GM19351 (cell line): ENCODE results near the gene STAMBP.
"Not testable (repeated sequence)": the region's sequence is repeated elsewhere in the genome, so short reads cannot be mapped to it uniquely, and the experiment has no call there.

ENCODE experiments used
- ATAC-seq: cut with Tn5 transposase; IDR thresholded peaks from one replicate; pipeline ENCODE4 v1.9.1; 2021; ENCODE audit warnings: mild to moderate bottlenecking, moderate library complexity; ENCODE audit not compliant: unreplicated experiment

STAMBP gene

DNA sequence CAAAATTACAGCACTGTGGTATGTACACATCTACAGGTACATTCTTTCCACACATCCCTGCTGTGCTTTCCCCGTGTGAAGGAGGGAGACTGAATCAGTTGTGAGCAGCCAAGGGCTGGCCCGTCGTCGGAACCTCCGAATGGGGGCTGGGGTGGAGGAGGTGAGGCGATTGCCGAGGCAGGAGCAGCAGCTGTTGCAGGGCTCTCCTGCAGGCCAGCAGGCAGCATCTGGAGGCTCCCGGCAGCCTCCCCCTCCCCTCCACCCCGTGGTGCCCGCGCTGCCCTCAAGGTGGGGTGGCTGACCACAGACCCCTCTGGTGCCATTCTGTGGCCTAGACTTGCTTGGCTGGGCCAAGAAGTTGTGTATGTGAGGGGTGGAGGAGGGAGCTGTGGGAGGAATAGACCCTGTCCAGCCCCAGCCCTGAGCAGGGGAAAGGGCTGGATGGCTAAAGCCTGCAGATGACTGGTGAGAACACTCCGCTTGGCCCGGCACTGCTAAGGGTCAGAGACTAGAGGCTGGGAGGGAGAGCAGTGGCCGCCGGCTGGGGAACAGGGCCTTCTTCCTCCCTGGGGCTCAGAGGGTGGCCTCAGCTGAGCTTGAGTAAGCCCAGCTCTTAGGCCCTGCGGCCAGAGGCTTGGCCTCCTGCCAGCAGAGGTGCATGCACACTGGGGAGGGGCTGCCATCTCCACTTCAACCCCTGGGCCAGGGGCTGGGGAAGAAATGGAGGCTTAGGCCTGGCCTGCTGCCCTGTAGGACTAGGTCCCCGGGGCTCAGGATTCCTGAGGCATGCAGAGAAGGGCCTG is 7.6 kb downstream of the STAMBP start:
- ATAC-seq: no peak

DNA sequence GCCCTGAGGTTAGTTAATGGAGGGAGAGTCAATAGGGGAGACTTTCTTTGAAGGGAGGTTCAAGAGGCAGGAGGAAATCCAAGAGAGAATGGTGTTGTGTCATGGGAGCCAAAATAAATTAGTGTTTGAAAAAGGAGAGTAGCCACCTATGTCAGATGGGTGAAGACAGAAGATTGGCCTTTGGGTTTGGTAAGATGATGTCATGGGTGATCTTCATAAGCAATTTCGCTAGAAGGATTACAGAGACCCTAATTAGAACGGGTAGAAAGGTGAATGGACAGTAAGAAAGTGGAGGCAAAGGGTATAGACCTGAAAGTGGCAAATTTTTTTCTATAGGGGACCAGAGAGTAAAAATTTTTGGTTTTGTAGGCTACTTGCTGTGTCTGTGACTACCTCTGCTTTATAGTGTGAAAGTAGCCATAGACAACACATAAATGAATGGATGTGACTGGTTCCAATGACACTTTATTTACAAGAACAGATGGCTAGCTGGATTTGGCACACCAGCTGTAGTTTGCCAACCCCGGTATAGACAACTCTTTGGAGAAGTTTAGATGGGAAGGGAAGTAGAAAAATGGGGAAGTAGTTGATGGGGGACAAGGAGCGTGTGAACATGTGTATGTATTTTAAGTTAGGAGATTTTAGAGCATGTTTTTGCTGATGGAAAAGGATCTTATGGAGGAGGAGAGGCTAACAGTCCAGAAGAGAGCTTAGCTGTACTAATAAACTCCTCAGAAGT is 9.3 kb downstream of the STAMBP start:
- no peak for ATAC-seq

DNA sequence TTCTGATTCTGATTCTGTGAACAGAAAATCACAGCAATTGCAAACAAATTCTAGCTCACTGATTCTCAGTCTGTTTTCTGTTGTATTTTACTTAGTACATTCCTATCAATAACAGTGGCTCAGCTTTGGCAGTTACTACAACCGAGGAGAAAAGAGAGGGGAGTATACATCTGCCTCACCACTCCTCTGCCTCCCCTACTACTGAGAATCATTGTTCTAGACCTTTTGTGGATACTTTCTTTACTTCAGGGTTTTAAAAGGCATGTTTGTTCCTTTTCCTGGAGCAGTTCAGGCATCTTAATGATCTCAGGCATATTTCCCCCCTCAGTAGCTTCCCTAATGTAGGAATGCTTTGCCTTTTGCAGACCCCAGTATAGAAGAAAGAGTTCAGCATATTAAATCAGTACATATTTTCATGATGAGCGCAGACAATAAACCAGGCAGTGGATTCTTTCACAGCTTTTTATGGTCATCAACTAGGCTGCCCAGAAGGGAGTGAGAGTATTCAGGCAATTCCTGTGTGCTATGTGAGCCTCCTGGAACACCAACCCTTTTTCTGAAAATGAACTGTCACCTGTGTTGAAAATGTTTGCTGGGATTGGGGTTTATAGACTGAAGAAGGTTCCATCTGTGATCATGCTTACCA is 10.3 kb downstream of the STAMBP start:
- no peak for ATAC-seq

DNA sequence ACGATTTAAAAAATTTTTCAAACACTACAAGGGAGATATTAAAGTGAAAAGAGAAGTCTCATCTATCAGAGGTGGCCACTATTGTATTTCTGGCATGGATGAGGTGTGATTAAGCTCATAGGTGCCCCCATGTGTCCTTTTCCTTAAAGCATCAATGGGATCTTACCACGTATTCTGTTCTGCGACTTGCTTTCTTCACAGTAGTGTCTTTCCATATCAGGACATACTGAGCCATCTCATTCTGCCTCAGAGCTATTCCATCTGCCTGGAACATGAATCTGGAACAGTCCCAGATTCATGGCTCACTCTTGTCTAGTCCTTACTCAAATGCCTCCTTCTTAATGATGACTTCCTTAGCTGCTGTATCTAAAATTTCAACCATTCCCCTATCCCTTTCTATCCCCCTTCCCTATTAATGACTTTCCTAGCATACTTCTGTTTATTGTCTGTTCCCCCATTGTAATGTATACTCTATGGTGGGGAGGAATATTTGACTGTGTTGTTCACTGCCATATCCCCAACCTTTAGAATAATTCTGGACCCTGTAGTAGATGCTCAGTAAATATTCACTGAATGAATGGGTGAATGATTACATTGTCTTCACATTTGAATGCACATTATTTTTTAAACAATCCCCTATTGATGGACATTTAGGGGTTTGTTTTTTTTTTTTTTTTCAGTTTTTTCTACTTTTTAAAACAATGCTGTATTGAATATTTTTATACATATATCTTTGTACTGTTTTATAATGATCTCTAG is 11.1 kb downstream of the STAMBP start:
- no peak for ATAC-seq

DNA sequence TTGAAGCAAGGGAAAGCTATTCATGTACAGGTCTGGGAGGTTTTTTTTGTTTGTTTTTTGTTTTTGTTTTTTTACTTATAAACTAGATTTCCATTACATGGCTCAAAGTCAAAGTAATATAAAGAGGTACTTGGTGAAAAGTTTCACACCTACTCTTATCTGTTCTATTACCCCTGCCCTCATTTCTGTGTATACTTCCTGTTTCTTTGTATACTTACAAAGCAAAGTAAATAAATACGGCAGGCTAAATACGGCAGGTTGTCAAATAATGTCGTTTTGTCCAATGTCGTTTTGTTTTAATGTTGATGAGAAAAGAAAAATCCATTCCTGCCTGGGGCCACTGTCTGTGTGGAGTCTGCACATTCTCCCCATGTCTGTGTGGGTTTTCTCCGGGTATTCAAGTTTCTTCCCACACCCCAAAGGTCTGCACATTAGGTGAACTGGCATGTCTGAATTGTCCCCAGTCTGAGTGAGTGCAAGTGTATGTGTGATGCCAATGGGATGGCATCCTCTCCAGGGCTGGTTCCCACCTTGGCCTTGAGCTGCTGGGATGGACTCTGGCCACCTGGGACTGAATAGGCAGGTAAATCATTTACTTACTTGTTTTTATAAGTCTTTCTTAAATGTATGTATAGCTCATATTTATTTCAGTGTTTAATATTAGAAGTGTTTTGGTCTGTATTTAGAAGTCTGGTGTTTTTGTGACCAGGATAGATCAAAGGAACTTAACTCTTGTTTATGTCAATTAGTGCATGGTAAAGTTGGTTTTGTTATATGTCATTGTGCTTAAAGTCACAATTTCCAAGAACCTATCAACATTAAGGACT is 13.4 kb downstream of the STAMBP start:
- ATAC-seq: no peak

DNA sequence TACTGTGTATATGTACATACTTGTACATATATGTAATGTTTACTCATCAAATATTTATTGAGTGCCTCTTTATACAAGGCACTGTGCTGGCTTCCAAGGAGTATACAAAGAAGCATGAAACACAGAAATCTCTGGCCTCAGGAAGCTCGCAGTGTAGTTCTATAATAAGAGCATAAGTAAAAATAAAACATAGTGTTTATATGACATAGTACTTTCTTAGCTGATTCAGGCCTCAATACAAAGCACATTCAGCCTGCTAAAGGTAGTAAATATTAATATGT is 13.9 kb downstream of the STAMBP start:
- no peak for ATAC-seq

DNA sequence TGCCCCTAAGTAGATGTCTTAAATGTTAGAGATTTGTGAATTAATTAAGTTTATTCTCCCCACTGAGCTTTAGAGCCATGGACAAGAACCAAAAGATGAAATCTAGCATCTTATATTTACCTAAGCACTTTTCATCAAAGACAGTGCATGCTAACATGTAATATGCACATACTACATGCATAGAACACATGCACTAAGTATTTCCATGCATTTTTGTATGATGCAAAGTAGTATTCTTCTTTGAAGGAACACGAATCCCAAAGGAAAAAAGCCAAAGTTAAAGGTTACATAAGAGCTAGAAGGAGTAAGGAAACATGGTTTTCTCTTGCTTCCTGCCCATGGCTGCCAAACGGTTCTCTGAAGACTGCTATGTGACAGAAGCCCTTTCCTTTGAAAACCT is 15.3 kb downstream of the STAMBP start:
- no peak for ATAC-seq

DNA sequence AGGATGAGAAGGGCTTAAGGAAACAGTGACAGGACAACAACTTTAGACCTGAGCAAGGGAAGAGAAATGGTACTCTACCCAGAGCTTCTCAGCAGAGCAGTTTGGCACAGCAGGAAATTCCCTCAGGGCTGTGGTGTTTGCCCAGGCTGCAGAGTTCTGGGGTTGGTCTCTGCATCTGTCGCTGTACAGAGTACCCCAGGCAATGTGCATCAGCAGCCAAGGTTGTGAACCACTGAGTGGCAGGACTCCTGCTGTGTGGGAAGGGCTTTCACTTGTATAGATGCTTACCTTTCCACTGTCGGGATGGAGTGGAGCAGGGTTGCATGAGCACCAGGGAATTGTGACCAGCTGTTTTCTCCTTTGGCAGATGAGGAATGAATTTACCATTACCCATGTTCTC is 21.2 kb downstream of the STAMBP start:
- no peak for ATAC-seq

DNA sequence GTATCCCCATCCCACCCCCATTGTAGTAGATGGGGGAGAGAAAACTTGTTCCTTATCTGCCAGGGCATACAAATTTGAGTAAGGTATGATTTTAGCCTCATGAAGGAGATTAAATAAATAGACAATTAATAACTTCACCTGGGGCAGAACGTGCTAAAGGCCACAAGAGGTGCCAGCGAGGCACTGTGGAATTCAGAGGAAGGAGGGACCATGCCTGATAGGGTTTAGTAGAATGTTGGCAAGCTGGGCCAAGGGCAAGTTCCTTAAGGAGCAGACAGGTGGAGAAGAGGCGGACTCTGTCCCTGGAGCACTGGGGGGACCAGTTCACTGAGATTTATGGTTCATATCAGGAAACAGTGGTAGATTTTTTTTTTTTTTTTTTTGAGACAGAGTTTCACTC is 22.5 kb downstream of the STAMBP start:
- ATAC-seq: no peak

DNA sequence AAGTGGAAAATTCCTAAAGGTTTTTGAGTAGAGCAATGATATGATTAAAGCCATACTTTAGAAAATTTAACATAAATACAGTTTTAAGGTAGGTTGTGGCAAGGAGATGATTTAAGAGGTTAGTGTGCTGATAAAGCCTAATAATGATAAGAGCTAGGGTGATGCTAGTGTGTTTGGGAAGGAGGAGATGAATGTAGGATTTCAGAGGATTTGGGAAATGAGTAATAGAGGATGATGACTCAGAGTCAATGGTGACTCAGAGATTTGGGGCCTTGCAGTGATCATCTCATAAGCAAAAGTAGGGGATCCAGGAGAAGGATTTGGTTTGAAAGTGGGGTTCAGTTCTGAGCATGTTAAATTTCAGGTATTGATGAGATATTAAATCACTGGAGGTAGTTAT is 23.3 kb downstream of the STAMBP start:
- no peak for ATAC-seq

DNA sequence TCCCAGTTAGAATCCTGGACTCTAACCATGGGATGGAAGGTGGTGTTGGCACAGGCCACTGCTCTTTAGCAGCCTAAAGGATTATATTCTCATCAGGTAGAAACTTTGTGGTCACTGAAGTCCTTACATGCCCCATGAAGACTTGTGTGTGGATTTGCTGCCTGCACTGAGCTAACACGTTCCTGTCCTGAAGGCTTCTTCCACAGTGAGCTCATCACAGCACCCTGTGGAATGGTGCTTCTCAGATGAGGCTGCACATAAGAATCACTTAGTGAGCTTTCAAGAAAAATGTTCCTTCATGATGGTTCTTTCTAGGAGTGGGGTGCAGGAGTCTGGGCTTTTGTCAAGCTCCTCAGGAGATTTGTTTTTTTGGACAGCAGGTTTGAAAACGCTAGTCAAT is 26.8 kb downstream of the STAMBP start:
- ATAC-seq: no peak

DNA sequence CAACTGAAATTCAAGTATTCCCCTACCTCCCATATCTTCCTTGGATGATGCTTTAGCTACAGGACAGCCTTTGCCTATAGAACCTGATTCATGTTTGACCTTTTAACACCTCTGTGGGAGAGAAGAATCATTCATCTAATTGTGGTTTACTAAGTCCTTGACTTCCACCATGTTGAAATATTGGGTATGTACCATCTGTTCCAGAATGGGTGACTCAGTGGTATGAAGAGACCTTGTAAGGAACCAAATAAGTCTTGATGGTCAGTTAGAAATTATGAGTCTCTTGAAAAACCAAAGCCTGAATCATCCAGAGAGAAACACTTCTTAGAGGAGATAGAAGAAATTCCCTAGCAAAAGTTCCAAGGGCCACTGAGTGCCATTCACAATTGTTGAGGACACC is 27.5 kb downstream of the STAMBP start:
- no peak for ATAC-seq

DNA sequence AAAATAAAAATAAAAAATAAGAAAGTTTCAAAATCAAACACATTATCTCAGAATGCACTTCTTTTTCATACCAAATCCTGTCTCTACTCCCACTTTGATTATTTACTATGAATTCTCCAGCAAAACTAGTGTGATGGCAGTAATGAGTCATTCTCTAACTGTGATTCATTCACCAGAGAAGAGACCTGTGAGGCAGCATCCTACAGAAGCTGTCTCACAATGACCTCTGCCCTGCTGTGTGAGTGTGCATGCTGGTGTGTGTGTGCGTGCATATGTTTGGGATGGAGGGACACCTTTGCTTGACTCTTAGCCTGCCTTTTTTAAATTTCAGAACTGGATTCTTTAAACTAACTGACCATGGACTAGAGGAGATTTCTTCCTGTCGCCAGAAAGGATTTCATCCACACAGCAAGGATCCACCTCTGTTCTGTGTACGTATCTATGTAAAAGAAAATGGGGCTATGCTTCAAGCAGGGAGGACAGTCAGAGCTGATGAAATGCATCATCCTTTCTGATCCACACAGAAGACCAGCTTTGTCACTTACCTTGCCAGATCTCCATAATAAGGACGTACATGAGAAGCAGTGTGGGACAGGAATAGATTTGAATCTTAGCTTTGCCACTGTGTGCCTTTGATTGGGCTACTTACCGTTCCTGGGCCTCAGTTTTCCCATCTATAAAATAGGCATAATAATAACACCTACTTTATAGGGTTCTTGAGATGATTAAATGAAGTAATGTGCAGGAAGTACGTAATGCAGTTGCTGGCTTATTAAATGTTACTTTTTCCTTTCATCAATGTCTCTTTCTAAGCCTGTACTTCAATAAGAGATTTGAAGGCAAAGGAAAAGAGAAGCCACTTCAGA is 31.2 kb downstream of the STAMBP start:
- no peak for ATAC-seq

DNA sequence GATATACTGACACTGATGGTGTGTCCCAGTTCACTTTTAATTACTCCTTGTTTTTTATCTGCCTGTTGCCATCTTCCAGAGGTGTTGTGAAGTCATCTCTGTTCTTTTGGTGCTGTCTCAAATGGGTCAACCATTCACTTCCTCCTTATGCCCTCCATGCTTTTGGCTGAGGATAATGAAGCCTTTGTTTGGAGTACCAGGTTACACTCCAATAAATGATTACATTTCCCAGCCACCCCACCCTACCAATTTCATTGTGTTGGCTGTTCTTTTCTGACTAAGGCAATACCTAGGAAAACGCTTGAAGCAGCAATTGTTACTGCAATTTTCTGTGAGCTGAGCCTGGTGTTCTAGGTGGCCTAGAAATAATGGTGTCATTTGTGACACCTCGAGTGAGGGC is 34.2 kb downstream of the STAMBP start:
- ATAC-seq: no peak

DNA sequence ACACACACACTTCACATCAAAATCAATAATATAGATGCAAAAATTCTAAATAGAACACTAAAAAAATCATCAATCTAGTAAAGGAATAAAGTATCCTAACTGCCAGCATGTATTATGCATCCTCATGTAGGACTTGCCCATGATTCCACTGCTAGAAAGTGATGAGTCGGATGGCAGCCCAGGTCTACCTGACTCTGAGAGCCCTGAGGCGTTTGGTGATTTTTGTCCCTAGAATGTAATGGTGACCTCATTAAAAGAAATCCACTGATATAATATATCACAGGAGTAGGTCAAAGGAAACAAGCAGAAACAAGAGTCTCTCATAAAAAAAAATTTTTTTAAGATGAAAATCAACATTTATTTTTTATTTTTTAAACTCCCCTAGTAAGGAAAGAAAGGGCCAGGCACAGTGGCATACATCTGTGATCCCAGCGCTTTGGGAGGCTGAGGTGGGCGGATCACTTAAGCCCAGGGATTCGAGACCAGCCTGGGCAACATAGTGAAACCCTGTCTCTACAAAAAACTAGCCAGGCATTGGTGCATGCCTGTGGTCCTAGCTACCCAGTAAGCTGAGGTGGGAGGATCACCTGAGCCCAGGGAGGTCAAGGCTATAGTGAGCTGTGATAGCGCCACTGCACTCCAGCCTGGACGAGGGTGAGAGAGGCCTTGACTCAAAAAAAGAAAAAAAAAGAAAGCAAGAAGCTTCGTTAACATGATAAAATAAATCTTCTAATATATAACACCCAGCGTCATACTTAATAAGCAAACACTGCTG is 39.6 kb downstream of the STAMBP start:
- no peak for ATAC-seq

DNA sequence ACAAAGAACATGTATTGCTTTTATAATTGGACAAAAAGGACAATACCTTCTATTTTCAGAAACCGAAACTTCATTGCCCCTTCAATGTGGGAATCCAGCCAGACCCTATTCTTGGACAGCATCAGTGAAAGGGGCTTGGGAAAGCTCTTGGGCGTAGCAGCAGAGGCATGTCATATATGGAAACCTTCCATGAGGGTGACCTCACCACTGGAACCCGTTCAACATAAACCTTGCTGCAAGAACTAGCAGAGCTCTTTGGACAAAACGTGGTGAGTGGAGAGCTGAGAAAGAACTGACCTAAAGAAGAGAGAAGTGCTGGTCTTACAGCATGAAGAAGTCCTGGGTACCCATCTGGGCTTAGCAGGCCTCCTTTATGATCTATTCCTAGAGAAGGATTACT is 41.3 kb downstream of the STAMBP start:
- no peak for ATAC-seq

DNA sequence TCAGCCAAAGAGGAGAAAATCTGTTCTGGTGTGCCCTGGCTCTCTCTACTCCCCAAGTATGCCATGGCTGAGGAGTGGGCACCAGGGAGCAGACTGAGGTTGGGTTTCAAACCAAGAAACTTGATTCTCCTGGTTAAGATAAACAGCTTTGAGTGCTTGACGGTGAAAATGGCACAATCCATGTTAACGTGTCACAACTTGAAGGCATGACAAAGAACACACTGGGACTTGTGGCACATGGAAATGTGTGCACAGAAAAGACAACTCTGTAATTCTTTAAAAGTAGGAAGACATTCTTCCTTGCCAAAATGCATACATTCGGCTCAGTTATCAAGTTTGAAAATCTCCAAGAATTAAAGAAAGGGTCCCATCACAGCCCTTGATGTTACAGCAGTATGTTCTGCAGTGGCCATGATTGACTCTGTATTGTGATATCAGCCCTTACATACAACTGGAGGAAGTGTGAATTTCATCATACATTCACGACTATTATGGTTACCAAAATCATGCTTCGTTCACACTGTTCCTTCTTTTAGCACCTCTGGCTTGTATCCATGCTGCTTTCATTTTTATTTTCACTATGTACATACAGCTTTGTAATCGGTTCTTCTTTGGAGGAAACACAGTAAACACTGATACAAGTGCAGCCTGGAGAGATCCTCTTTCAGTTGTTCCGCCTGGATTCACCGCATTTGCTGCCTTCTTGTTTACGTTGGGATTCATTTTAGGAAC is 48.5 kb downstream of the STAMBP start:
- ATAC-seq: no peak

DNA sequence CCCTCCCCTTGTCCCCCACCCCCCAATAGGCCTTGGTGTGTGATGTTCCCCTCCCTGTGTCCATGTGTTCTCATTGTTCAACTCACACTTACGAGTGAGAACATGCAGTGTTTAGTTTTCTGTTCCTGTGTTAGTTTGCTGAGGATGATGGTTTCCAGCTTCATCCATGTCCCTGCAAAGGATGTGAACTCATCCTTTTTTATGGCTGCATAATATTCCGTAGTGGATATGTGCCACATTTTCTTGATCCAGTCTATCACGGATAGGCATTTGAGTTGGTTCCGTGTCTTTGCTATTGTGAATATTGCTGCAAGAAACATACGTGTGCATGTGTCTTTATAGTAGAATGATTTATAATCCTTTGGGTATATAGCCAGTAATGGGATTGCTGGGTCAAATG is 49.2 kb downstream of the STAMBP start:
- ATAC-seq: not testable (repeated sequence)
